ENCODE results near the gene ATP5PF. TPM values are rescaled to one million over a fixed set of nuclear protein-coding genes. Genes with fewer than 3 reads are reported as not detected.

The ATP5PF gene
- total RNA-seq, 1 experiment from 2014 or later = 108 TPM

GRCh38 chr21:25772686-25773085, 38.0 kb upstream of the ATP5PF start:
- no peak for DNase-seq
- no peaks in the 10 kb centered on the region for H3F3A ChIP-seq (ENCODE audit: insufficient read depth, low read depth)
- no peak overlapping the region for H2AFZ ChIP-seq
- ChIA-PET POLR2A (ENCODE audit: unreplicated experiment) (no interaction called here), CTCF (no interaction called here)
- no peak overlapping the region for H3K4me2 ChIP-seq
- no peak overlapping the region for H3K27ac ChIP-seq
- TF ChIP-seq CTCF (conservative IDR thresholded peaks at IDR 0.05) = no peak
- TF ChIP-seq EZH2 (IDR thresholded peaks at IDR 0.05; ENCODE audit: low read depth) = no peak
- intact Hi-C loops (cut with micrococcal nuclease; ENCODE audit: unreplicated experiment) = no loop called here
- no peaks in the 10 kb centered on the region for H4K20me1 ChIP-seq (ENCODE audit: insufficient read depth)
- H3K79me2 ChIP-seq (ENCODE audit: low read depth) = no peaks in the 10 kb centered on the region
- no peaks in the 10 kb centered on the region for H3K9me3 ChIP-seq (ENCODE audit: insufficient read depth, low read depth)
- no peaks in the 10 kb centered on the region for H3K27me3 ChIP-seq (ENCODE audit: insufficient read depth, low read depth)
- H3K9me2 ChIP-seq (ENCODE audit: insufficient read depth) = no peaks in the 10 kb centered on the region
- BruUV-seq (replicated peaks) = no TSS peak
- no peaks in the 10 kb centered on the region for H3K36me3 ChIP-seq (ENCODE audit: low read depth)
- no peaks in the 10 kb centered on the region for H3K4me1 ChIP-seq (replicated peaks; ENCODE audit: insufficient read depth)
- H3K4me3 ChIP-seq = no peak overlapping the region

- intact Hi-C loops (cut with micrococcal nuclease; ENCODE audit: unreplicated experiment) = no loop called here
- ChIA-PET POLR2A (ENCODE audit: unreplicated experiment) (interaction anchor here (0.6 to 0.7 kb wide), 2 partner anchors 349 to 1140 kb away, joined by 5 to 7 read pairs; no protein-coding TSS in a partner anchor), CTCF (no interaction called here)
- TF ChIP-seq EZH2 (IDR thresholded peaks at IDR 0.05; ENCODE audit: low read depth) (no peak), CTCF (conservative IDR thresholded peaks at IDR 0.05) (no peak)
- DNase-seq = no peak
- Histone ChIP-seq H3K4me3 (no peak overlapping the region), H4K20me1 (ENCODE audit: insufficient read depth) (no peaks in the 10 kb centered on the region), H3K79me2 (ENCODE audit: low read depth) (no peaks in the 10 kb centered on the region), H3K9me3 (ENCODE audit: insufficient read depth, low read depth) (no peaks in the 10 kb centered on the region), H3K9me2 (ENCODE audit: insufficient read depth) (no peaks in the 10 kb centered on the region), H3K27me3 (ENCODE audit: insufficient read depth, low read depth) (no peaks in the 10 kb centered on the region), H3K27ac (no peak overlapping the region), H2AFZ (no peak overlapping the region), H3K36me3 (ENCODE audit: low read depth) (no peaks in the 10 kb centered on the region), H3K4me2 (no peak overlapping the region), H3F3A (ENCODE audit: insufficient read depth, low read depth) (no peaks in the 10 kb centered on the region), H3K4me1 (replicated peaks; ENCODE audit: insufficient read depth) (no peaks in the 10 kb centered on the region)
- BruUV-seq (replicated peaks) = no TSS peak
Observed at GRCh38 chr21:25767921-25768320, 33.2 kb upstream of the ATP5PF start.

GRCh38 chr21:25764065-25764464, 29.4 kb upstream of the ATP5PF start:
- H3K27ac ChIP-seq = no peak overlapping the region
- BruUV-seq (replicated peaks) = no TSS peak
- H3K4me3 ChIP-seq = no peak overlapping the region
- no peaks in the 10 kb centered on the region for H3F3A ChIP-seq (ENCODE audit: insufficient read depth, low read depth)
- no peaks in the 10 kb centered on the region for H3K79me2 ChIP-seq (ENCODE audit: low read depth)
- H3K27me3 ChIP-seq (ENCODE audit: insufficient read depth, low read depth) = no peaks in the 10 kb centered on the region
- H3K9me2 ChIP-seq (ENCODE audit: insufficient read depth) = no peaks in the 10 kb centered on the region
- no peaks in the 10 kb centered on the region for H3K36me3 ChIP-seq (ENCODE audit: low read depth)
- no peak for TF ChIP-seq EZH2 (IDR thresholded peaks at IDR 0.05; ENCODE audit: low read depth)
- no peak for TF ChIP-seq CTCF (conservative IDR thresholded peaks at IDR 0.05)
- H3K4me2 ChIP-seq = no peak overlapping the region
- no peaks in the 10 kb centered on the region for H4K20me1 ChIP-seq (ENCODE audit: insufficient read depth)
- ChIA-PET CTCF (no interaction called here), POLR2A (ENCODE audit: unreplicated experiment) (no interaction called here)
- no peak overlapping the region for H2AFZ ChIP-seq
- no peak for DNase-seq
- H3K9me3 ChIP-seq (ENCODE audit: insufficient read depth, low read depth) = no peaks in the 10 kb centered on the region
- H3K4me1 ChIP-seq (replicated peaks; ENCODE audit: insufficient read depth) = no peaks in the 10 kb centered on the region
- intact Hi-C loops (cut with micrococcal nuclease; ENCODE audit: unreplicated experiment) = no loop called here
